ENCODE data around the gene LSM7.
A peak's percentile ranks its signal among the peaks of the same experiment; 100 is the strongest.

The LSM7 gene

DNA sequence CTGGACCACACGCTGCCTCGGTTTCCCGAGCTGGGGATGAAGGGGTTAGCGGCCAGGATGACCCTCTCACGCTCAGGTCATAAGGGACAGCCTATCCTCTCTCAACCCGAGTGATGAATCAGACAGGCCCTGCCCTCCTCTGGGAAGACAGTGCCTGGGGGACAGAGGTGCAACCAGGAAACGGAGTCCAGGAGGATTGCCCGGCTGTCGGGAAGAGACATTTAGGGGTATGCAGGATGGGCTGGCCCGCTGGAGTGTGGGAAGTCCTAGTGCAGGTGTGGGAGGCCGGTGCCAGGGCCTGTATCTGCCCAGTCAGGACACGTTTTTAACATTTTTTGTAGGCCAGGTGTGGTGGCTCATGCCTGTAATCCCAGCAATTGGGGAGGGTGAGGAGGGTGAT is 8.3 kb downstream of the LSM7 start:
- DNase-seq, result no peak

DNA sequence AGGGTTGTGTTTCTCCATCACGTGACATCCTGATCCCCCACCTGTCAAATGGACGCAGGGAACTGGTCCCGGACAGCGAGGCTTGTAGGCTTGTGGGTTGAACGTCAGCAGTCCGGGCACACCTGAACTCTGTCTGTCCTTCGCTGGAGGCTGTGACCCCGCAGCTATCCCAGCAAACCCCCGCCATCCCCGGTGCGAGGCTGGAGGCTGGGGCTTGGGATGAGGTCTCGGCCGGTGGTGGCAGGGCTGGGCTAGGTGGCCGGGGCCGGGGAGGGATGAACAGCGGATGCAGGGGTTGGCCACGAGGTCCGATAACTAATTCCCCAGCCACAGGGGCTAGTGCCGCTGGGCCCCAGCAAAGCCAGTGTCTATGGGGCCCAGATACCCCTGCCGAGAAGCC is 8.8 kb downstream of the LSM7 start:
- DNase-seq, result no peak

DNA sequence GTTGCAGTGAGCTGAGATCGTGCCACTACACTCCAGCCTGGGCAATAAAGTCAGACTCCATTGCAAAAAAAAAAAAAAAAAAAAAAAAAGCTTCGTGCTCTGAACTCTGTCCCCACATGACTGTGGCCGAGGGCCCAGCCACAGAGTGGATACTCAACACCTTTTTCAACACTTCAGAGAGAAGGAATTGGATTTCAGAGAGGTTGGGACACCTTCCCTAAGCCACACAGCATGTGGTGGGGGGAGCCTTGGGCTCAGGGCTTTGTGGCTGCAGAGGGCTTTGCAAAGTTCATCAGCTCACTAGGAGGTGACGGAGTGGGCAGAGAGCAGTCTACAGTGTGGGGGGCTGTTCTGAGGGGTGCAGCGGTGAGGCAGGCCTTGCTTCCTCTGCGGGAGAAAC is 9.5 kb downstream of the LSM7 start:
- no peak for DNase-seq

DNA sequence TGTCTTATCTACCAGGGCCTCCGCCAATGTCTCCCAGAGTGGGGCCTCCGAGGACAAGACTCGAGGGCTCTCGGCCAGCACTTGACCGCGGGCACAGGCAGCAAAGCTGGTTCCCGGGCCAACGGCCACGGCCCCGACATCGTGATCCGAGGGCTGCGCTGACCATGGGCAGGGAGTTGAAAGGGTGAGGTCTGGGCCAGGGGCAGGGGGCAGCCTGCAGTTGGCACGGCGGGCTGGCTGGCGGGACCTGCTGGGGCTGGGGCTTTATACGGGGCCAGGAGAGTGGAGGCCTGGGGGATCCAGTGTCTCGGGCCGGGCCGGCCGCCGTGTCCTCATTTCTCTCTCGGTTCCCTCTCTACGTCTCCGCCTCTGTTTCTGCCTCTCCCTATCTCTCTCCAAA is 10.6 kb downstream of the LSM7 start:
- no peak for DNase-seq

DNA sequence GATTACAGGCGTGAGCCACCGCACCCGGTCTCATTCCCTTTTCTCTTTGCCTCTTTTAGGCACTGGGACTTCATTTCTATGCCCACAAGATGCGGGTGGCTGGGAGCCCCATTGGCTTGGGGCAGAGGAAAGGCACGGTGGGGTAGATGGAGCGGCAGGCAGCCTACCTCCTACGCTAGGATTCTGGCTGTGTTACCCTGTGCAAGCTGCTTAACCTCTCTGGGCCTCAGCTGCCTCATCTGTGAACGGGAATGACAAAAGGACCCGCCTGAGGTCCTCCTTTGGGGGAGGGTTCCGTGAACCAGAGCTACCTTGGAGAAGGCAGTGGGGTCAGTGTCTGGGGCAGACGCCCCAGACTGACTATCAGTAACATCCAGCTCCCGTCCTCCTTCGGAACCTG is 11.1 kb downstream of the LSM7 start:
- DNase-seq, result no peak

DNA sequence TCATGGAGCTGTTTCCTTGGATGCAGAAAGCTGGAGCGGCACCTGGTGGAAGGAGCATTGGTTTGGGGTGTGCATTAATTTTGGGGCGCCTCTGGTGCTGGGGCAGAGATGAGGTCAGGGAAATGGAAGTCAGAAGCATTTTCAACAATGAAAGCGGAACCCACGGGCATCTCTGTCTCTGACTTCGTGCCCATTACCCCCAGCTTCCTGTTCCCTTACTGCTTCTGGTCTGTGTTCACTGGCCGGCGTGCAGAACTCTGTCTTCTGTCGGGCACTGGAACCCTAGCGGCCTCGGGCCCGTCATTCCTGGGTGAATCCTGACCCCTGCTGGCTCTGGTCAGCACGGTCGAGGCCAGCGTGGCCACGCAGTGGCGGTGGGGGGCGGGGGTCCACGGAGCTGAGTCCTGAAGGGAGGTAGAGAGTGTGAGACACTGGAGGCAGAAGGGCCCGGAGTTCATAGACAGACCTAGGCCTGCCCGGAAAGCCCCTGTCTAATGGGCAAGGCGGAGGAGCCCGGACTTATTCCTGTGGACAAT is 12.5 kb downstream of the LSM7 start:
- DNase-seq, result peak; percentile 35

DNA sequence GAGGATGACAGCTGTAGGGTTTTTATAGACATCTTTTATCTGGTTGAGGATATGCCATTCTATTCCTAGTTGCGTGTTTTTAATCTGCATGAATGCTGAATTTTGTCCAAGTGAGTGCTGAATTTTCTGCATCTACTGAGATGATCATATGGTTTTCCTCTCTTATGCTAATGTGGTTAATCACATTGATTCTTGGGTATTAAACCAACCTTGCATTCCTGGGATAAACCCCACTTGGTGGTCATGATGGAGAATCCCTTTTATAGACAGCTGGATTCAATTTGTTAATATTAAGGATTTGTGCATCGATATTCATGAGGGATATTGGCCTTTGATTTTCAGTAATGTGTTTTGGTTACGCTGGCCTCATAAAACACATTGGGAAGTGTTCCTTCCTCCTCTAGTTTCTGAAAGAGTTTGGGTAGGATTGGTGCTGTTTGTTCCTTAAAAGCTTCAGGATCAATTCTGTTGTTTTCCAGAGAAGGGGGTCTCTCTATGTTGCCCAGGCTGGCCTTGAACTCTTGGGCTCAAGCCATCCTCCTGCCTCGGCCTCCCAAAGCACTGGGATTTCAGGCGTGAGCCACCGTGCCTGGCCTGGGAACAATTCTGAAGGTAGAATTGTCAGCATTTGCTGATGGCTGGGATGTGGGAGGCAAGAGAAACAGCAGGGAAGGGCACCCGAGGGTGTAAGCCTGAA is 13.1 kb downstream of the LSM7 start:
- no peak for DNase-seq

DNA sequence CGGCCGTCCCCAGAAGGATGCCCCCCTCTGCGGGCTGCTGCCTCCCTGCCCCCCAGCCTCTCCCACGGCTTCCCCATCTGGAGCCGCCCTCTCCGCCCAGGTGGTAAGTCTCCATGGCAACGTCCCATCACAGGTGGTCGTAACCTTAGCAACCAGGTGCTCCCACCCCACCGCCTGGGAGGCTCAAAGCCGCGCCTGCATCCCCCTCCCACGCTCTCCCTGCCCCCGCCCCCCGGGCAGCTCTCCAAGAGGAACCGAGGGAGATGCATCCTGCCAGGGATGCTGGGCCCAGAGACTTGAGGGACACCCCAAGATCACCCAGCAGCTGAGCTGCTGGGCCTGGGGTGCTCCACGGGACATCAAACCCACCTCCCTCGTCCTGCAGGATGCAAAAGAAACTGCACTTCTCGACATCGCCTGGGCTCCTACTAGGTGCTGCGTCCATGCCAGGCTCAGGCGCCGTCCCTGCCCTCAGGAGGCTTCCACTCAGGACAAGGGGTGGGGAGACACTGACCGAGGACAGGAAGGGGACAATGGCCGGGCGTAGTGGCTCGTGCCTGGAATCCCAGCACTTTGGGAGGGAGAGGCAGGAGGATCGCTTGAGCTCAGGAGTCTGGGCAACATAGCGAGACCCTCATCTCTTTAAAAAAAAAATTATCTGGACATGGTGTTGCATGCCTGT is 15.4 kb downstream of the LSM7 start:
- no peak for DNase-seq

DNA sequence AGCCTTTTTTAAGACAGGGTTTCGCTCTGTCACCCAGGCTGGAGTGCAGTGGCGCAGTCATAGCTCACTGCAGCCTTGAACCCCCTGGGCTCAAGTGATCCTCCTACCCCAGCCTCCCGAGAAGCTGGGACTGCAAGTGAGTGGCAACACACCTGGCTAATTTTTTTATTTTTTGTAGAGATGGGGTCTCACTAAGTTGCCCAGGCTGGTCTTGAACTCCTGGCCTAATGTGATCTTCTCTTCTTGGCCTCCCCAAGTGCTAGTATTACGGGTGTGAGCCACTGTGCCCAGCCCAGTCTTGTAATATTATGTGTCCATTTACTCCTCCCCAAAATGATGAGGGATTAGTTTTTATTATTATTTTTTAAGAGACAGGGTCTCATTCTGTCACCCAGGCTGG is 17.3 kb downstream of the LSM7 start:
- DNase-seq, result no peak

DNA sequence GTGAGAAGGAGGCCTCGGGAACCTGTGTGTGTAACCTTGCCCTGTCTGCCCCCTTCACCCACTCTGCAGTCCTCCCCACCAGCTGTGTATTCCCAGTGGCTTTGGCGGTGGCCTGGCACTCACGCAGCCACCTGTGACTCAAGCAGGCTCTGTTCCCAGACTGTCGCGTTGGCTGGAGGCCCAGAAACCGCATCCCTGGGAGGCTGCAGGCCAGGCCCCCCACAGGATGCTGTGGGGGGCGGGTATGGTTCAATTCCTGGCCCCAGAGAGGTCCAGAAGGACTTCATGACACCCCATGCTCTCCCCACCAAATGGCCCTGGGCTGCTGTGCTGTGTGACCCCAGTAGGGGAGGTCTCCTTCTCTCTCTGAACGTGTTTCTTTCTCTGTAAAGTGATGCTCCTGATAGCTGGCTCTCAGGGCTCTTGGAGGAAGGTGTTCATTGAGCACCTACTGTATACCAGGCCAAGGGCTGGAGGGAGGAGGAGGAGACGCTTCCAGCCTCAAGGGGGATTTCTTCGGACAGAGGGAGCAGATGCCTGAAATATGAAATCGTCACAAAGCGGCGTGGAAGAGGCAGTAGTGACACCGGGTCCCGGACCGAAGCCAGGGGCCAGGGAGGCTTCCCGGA is 18.5 kb downstream of the LSM7 start:
- DNase-seq, result peak; percentile 41

DNA sequence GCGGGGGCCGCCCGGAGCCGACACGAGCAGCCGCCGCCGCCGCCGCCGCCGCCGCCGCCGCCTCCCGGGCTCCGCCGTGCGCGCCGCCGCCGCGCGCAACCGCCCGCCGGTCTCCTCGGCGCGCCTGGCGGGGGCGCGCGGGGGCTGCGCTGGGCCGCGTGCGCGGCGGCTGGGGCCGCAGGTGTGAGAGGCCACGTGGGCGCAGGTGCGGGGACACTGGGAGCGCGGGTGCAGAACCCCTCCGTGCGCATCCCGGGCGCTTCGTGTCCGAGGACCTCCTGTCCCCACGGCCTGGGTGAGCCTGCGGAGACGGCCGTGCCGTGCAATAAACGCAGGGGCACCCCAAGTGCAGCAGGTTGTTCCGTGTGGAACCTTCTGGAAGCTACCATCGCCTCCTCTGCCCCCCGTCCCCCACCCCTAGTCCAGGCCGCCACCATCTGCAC is 20.3 kb downstream of the LSM7 start, which contains the start of gene LINGO3:
Gene LINGO3 (minus strand): TSS at position 41 of the 443 bp plus-strand sequence. CDS start 16,378 bp downstream, outside the sequence.
- no peak for DNase-seq

DNA sequence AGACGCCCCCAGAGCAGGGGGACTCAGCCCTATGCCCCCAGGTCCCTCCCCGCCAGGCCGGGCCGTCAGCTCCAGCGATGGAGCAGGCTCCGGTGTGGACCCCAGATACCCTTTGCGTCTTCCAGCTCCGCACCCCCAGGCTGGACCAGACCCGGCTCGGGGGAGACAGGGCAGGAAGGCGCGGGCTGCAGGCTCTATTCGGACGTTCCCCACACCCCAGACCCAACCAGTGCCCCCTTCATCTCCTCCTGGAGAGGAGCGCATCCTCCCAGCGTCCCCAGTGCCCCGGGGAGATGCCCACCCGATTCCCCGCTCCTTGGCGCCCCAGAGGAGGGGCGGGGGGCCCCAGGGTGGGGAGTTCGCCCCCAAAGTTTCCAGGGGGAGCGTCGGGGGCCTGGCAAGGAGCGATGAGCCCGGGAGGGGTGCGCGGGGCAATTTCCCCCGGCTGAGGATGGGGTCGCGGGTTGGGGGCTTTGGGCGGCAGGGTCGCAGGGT is 20.8 kb downstream of the LSM7 start:
- DNase-seq, result no peak

DNA sequence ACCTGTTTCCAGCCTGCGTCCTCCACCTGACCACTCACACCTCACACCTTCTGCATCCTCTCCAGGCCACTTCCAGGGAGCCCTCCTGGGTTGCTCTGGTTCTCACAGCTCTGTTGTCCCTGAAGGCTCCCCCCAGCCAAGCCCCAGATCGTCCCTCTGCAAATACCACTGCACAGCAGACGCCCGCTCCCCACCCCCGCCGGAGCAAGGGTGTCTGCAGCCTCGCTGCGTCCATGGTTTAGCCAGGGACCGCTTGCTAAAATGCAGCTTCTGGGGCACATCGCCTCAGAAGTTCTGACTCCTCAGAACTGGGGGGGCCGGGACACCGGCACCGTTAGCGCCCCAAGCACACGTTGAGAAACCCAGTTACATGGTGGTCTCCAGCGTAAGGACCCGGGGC is 21.4 kb downstream of the LSM7 start:
- DNase-seq, result no peak

DNA sequence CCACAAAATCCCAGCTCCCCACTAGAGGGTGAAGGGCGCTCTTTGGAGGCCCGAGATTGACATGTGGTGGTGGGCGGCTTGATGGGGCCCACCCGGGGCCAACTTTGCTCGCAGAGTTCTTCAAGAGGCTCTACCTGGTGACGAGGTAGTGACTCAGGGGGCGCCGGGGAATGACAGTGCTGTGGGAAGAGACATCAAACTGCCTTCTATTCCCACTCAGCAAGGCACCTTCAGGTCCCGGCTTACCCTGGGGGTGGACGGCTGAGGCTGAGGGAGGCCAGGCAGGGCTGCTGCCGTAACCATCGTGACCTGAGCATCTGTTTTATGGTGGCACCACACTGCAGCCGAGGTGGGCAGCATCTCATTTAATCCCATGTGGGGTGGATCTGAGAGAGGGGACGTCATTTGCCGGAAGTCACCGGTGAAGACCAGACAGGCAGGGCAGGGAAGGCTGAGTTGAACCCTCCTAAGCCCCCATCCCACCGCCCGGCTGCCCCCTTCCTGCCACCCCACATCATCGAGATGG is 22.0 kb downstream of the LSM7 start:
- DNase-seq, result no peak

DNA sequence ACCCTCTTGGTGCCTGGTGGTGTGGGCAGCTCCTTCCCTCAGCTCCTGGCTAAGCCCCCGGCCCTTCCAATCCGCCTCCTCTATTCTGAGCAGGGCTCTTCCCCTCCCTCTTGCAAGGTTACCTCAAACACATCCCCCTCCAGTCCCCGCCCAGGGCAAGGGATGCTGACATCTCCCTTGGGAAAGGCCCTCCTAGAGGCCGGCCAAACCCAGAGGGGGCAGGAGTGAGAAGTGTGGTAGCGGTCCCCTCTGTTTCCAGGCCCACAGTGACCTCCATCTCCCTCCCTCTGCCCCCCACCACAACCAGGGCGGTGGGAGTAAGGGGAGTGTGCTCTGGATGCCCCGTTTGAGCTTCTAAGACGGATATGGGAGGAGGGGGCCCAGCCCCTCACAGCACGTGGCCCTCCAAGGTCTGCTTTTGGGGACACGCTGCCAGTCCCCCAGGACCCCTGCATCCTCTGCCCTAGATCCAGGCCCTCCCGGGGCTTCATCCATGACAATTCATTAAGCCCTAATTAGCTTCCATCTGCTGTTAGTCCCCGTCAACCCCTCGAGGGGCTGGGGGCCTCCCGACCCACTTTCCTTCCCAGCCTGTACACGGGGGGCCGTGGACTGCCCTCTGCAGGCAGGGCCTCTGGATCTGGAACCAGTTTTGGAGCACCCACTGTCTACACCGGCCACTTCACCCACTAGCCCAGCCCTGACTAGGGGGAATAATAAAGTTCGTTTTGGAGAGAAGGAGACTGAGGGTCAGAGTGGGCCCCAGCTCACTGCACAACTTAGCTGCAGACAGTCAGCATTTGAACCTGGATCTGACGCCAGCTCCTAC is 22.7 kb downstream of the LSM7 start:
- DNase-seq, result no peak

DNA sequence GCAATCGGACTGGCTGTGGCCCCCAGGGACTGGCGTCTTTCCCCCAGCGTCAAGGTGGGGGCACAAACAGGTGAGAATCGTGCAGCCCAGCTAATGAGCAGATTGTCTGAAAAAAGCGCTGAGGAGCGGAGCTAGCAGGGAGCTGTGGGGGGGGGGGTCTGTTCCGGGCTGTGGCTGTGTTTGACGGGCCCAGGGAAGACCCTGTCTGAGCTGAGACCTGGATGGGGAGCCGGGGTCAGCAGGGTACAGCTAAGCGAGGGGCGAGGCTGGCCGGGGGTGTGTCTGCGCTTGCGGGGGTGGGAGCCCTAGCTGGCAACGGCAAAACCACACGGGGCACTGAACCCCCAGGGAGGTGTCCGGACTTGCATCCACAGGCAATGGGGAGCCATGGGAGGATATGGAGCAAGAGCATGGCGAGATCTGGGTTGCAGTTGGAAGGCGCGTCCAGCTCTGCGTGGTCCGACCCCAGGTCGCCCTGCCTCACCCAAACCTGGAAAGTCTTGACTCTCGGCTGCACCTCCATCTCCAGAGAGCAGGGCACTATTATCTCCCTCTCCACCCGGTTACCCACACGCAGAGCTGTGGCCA is 25.1 kb downstream of the LSM7 start:
- DNase-seq, result no peak

DNA sequence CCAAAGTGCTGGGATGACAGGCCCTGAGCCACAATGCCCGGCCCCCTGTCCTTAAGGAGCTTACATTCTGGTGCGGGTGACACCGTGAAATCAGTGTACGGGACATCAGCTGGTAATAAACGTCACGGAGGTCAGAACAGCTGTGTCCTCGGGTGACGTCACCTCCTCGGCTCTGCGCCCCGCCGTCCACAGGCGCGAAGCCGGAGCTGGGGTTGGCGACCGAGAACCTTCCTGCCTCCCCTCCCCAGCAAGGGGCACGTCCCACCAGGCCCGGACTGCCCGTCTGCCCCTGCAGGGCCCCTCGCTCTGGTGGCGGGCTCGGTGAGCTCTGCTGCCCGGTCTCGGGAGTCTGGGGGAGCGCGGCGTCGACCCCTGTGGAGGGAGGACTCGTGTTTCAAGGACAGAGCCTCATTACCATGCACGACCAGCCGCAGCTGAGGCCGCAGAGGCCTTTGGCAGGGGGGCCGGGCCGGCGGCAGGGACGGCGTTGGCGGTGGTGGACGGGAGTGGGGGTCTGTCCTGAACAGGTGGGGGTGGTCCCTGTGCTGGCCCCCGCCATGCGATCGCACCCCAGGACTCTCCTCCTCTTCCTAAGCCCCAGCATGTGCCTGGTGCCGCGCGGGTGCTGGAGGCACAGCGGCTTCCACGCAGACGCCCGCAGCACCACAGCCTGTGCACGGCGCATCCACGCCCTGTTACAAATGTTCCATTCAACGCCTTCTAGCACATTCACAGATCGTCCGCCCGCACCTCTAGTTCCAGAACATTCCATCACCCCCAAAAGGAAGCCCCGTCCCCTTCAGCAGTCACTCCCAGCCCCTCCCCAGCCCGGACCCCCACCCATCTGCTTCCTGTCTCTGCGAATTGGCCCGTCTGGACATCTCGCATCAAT is 25.8 kb downstream of the LSM7 start:
- DNase-seq, result no peak

DNA sequence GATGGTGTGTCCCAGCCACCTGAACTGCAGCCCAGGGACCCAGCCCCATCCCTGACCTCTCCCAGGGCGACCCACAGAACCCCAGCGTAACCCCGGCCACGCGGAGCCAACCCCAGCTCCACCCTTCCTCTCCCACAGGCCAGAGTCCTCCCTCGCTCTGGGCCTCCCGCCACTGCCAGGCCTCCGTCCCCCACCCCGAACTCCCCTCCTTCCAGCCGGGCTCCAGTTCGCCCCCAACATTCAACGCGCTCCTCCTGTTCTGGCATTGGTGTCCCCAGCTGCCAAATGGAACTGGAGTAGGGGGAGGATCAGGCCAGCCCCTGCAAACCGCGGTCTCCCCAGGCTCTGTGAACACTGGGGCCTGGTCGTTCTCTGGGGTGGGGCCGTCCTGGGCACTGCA is 27.9 kb downstream of the LSM7 start:
- DNase-seq, result no peak

DNA sequence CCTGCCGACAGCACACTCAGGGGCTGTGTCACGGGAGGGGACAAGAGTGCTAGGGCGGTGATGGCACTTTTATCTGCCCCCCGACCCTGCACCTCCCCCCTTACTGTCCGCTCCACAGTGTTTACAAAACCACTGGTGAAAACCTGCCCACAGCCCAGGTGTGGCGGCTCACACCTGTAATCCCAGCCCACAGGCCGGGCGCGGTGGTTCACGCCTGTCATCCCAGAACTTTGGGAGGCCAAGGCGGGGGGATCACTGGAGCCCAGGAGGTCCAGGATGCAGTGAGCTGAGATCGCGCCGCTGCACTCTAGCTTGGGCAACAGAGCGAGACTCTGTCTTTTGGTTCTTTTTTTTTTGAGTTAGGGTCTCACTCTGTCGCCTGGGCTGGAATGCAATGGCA is 32.2 kb downstream of the LSM7 start:
- no peak for DNase-seq

DNA sequence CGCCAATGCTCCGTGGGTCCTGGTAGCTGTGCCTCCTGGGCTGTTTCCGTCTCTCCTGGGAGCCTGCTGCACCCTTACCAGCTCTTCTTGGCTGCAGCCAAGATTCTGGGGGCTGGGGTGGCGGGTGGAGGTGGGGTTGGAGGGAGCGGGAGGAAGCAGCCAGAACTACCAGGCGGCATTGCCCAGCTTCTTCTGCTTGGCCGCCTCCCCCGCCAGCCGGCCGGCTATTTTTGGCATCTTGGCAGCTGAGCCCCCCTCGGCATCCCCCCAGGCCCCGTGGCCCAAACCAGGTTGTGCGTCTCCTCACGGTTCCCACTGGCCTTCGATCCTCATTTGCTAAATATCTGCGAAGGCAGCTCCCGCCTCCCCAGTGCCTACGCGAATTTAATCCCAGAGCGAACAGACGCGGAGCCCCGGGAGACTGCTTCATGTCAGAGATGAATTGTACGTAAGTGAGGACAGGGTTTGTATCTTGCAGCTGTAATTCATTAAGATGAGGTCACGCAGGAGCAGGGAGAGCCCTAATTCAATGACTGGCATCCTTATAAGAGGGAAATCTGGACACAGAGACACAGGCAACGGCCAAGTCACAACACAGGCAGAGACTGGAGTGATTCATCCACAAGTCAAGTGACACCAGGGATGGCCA is 33.6 kb downstream of the LSM7 start:
- DNase-seq, result no peak
